Measurements from ENCODE around the gene ICAM1.

The ICAM1 gene

DNA sequence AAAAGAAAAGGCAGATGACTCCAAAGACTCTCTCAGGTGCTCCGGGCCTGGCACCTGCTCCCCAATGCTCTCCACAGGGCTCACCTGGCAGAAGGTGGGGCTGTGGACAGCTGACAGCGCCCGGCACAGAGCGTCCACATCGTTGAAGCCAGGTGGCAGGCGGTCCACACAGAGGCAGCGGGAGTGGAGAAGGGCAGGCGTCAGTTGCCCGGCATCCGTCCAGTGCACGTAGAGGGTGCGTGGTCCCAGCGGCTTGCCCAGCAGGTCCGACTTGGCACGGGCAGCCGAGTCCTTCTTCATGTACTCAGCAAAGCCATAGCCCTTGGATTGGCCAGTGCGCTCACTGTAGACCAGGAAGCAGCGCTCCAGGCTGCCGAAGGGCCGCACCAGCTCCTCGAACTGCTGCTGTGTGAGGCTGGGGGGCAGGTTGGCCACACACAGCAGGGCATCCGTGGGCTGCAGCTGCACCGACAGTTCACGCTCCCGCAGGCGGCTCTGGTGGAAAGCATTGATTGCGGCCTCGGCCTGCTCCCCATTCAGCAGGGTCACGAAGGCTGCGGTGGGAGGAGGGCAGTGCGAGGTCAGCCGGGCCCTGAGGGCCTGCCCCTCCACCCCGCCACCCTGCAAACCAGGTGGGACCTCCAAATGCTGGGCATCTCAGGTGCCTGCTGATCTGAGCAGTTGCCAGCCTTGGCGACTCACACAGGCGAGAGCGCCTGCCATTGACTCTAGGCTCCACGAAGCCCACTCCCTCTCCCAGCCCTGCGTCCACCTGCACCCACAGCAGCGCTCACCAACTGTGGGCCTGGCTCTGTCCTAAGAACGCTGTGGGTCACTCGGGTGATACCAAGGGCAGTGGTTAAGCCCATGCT lies 57.9 kb downstream of the ICAM1 start:
- no peak for DNase-seq

DNA sequence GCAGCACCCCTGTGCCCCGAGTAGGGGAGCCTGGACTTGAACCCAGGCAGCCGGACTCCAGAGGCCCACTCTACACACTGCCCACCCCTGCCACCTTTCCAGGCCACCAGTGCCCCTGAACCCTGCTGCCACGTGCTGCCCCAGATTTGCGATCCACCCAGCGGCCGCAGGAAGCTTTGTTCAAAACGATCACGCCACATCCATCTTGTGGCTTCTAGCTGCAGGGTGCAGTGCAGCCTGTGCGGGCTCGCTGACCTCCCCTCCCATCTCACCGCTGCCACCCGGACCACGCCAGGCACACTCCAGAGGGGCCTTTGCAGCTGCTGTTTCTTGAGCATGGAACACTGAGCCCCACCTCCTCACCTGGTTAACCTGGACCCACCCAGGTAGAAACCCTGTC lies 58.6 kb downstream of the ICAM1 start:
- no peak for DNase-seq

DNA sequence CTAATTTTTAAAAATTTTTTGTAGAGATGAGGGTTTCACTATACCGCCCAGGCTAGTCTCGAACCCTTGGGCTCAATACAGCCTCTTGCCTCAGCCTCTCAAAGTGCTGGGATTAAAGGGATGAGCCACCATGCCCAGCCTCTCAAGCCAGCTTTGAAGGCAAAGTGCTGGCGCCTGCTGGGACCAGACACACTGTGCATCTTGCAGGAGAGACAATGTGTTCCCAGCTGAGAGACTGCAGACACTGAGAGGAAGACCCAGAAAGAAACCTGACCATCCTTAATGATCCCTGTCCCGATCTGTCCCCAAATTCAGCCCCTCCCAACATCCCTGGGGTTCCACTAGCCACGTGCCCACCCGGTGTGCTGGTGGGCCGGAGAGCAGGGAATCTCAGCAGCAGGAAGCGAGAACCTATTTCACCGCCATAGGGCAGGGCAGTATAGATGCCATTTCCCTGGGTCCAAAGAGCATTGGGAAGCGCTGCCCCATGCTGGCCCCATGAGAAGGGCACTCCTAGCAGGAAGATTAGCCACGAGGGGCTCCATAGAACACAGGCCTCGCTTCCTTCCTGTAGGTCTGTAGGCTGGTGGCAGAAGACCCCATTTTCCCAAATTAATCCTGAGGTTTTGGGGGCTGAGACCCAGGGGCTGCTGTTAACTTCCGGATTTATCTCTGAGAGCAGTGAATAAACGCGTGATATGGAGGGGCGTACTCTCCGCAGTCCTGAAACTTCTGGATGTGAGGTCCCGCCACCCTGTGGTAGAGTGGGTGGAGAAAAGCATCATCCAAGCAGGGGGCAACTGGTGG lies 61.4 kb downstream of the ICAM1 start:
- no peak for DNase-seq

DNA sequence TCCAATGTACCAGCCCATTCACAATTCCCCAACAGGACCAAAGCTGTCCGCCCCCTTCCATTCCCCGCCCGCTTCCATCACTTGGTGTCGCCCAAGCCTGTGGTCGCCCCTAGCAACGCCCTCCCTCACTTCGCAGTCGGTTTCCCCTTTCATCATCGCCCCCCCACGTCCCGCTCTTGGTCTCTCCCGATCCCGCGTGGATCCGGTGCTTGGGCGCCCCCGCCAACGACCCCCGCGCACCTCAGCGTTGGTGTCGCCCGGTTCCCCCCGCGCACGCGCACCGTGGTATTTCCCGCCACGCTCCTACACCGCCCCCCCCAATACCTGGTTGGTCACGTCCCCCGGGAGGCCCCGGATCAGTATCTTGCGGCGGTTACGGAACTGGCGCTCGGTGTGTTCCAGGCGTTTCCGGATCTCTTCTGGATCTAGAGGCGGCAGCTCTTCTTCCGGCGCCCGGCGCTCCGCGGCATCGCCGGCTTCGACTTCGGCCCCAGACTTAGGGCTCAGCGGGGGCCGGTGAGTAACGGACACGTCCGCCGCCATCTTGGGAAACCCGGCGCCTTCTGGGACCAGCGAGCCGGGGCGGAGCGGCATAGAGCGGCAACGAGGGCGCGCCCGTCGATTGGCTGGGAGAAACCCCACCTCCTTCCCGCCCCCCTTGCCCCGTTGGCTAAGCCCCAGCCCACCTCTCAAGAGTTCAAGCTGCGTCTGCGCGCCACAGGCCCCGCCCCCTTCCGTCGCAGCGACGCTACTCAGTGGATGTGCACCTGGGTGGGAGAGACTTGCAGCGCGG lies 62.2 kb downstream of the ICAM1 start, which contains the start of gene RAVER1:
RAVER1 (minus strand) TSS at position 565 of the 793 bp plus-strand sequence; CDS start at position 543, 22 bp downstream.
- DNase-seq: peak; percentile 84 to 93

DNA sequence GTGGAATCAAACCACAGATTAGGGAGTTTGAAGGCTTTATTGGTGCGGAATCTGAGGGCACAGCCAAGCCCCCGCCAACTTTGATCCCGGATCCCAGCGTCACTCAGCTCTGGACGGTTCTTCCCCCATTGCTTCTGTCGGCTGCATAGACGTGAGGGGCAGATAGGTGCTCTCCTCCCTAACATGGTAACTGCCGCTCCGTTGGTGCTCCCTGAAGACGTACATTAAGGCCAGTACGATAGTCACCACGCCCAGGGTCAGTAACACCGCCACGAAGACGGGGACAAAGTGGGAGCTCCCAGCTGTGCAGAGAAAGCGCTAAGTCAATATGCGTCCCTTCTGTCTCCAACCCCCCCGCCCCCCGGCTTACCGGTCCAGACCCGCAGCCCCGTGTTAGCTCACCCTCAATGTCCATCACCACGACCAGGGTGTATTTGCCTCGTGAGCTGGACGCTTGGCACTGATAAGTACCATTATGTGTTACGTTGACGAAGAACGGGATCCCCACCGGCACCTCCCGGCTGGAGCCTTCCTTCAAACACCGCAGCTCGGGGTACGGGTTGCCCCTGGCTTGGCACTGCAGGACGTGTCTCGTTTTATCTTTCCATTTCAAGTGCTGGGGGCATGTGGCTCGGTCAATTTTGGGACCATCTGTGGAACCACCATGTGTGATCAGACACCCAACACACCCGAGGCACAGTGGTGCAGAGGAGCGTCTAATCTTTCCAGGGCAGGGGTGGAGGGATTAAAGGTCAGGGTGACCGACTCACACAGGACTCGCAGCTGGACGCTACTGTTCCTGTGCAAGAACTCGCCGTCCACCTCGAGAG lies 63.1 kb downstream of the ICAM1 start:
- peak in 1 of 2 experiments; percentile 82 for DNase-seq

DNA sequence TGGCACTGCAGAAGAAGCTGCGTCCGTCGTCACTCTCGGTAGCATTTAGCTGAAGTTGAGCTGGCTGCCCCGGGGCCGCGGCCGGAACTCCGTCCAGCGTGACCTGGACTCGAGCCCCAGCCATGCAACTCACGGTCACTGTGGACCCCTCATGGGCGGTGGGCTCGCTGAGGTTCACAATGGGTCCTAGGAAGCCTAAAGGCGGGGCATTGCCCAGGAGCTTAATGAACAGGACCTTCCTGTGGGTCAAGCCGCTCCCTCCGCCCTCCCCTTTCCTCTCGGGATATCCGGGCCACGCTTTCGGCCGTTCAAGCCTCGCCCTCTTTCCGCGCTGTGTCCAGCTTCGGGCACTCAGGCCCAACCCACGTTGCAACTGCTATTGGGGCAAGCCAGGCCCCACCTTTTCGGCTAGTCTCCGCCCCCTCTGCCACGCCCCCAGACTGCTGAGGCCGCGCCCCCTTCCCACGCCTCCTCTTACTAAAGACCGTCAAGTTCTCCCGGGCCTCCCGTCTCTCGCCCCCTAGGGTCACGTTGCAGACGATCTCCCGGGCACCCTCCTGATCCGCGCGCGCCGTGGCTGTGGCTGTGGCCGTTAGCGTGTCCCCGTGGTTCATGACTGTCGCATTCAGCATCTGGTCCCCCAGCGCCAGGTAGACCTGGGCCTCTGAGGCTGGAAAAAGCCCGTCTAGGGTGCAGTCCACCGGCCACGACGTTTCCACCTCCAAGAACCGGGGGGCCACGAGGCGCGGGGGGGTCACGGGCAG lies 63.9 kb downstream of the ICAM1 start:
- DNase-seq: peak; percentile 79 to 92

DNA sequence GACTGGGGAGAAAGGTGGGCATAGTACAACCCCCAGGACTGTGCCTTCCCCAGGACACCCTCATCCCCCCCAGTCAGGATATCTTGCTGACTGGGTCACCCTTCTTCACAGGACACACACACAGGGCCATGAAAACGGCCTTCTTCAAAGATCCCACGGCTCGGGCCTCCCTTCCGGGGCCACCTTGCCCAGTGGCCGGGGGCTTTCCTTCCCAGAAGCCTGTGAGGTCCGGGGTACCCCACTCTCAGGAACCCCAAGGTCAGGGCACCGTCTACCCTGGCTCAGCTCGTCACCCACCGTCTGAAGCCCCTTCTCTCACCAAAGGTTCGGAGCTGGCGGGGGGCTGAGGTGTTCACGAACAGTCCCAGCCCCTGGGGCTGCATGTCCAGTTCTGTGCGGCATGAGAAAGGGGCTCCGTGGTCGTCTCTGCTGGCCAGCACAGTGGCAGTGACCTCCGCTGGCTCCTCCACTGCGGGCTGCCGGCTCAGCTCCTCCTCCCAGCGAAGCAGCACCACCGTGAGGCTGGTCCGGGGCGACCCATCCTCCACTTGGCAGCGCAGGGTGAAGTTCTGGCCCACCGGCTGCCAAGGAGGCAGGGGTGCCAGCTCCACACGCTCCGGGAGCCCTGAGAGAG lies 64.5 kb downstream of the ICAM1 start:
- DNase-seq: no peak
